GM19395 (cell line): ENCODE results near the gene LCN12.
A peak's percentile ranks its signal among the peaks of the same experiment; 100 is the strongest.
"Not testable (repeated sequence)": the region's sequence is repeated elsewhere in the genome, so short reads cannot be mapped to it uniquely, and the experiment has no call there.

ENCODE experiments used
- ATAC-seq: cut with Tn5 transposase; IDR thresholded peaks from one replicate; pipeline ENCODE4 v1.9.1; 2021; ENCODE audit warnings: mild to moderate bottlenecking, moderate library complexity; ENCODE audit not compliant: unreplicated experiment

LCN12 gene

GRCh38 chr9:136984464-136985026 lies 32.5 kb downstream of the LCN12 start:
- no peak for ATAC-seq

GRCh38 chr9:136985027-136985602 lies 33.0 kb downstream of the LCN12 start:
- no peak for ATAC-seq

DNA sequence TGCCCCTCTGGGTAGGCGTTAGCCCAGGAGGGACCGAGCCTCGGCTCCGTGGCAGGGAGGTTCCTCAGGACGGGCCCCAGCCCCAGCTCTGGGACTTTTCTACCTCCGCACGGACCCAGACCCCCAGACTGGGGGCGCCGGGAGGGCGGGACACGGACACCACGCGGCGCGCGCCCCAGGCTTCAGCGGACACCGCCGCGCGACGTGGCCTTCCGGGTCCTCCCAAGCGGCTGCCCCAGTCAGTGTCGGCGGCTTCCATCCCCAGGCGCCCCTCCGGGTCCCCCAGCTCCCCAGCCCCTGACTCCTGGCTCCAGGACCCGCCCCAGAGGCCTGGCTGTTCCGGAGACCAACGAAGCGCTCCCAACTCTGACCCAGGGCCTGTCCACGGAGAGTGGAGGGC lies 33.8 kb downstream of the LCN12 start:
- ATAC-seq, result no peak

- ATAC-seq, result no peak
Observed at GRCh38 chr9:136988872-136989271, 36.8 kb downstream of the LCN12 start.

DNA sequence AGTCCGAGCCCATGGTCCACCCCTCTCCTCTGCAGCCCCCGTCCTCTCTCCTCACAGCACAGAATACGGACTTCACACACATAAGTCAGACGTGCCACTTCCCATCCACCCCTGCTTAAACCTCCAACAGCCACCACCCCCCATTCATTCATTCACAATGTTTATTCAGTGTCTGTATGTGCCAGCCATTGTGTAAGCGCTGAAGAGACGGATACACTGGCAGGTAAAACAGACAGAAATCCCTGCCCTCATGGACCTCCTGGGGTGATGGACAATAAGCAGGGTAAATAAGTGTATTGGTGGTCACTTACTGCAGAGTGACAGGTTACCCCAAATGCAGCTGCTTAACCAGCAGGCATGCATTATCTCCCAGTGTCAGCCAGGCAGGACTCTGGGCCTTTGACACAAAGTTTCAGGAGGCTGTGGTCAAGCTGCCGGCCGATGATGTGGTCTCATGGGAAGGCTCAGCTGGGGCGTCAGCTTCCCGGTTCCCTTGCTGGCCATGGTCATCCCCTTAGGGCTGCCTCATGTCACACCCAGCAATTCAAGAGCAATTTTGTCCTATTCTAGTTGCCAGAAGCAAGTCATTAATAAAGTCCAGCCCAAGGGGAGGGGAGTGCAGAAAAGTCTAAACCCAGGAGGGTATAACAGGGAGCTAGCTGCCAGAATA lies 38.3 kb downstream of the LCN12 start:
- no peak for ATAC-seq

GRCh38 chr9:136991993-136992818 lies 40.1 kb downstream of the LCN12 start, which contains the start of gene PAXX:
PAXX (plus strand) TSS chr9:136992422; CDS start chr9:136992444, 22 bp downstream.
- peak; percentile 75 for ATAC-seq

DNA sequence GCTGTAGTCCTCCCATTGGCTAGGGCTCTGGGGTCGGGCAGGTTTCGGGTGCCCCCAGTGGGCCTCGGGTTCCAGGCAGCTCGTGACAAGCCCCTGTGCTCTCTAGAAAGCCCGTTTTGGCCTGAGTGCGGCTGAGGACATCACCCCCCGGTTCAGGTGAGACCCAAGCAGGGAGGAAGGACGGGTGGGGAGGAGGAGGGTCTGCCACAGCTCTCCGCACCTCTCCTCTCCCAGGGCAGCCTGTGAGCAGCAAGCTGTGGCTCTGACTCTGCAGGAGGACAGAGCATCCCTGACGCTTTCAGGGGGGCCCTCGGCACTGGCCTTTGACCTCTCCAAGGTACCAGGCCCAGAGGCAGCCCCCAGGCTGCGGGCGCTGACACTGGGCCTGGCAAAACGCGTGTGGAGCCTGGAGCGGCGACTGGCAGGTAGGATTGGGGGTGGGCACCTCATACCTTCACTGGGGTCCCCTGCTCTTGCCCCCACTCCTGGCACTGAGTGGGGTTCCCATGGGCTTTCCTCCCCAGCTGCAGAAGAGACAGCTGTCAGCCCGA lies 40.8 kb downstream of the LCN12 start:
- ATAC-seq, result peak; percentile 8

DNA sequence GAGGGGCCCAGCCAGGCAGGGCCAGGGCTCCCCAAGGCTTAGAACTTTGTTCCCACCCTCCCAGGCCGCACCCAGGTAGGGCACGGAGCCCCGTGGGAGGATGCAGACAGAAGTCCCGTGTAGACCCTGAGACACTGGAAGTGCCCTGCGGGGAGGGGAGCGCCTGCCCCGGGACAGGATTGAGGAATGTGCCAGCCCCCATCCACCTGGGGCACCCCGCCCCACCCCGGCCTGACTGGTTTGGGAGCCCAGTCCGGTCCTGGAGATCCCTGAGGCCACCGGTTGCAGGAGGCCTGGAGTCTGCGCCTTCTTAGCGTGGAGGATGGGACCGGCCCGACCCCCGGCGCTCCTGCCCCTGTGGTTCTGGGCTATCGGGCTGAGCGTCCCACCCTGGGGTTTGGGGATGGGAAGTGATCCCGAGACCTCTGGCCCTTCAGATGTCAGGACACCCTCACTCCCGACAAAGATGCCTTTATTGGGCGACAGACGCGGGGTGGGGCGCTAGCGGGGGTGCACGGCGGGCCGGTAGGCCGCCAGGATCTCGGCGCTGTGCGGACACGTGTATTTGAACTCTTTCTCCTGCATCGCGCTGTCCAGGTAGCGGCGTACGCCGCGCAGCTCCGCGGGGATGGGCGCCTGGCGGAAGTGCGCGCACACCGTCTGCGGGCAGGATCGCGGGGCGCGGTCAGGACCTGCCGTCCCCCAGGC lies 42.3 kb downstream of the LCN12 start:
- ATAC-seq, result no peak

GRCh38 chr9:136994888-136995230 lies 42.8 kb downstream of the LCN12 start:
- no peak for ATAC-seq

DNA sequence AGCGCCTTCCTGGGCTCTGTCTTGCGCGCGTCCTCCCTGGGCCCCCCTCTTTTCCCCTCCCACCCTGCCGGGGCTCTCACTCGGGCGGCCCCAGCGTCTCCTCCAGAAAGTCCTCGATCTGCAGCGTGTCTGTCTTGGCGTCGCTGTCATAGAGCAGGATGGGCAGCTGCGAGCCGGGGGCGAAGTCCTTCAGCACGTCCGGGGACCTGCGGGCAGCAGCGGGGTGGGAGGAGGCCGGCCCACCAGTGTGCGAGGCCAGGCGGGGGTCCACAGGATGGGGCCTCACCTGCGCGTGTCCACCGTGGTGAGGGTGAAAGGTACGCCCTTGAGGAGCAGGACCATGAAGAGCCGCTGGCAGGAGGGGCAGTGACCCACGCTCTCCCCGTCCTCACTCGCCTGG lies 43.3 kb downstream of the LCN12 start:
- ATAC-seq, result no peak

- ATAC-seq, result no peak
Observed at GRCh38 chr9:136995772-136996311, 43.8 kb downstream of the LCN12 start.

- ATAC-seq, result no peak
Observed at GRCh38 chr9:136996361-136997292, 44.6 kb downstream of the LCN12 start, which contains the start of gene CLIC3. CLIC3 (minus strand) TSS chr9:136996568; CDS start chr9:136996543, 25 bp downstream.

DNA sequence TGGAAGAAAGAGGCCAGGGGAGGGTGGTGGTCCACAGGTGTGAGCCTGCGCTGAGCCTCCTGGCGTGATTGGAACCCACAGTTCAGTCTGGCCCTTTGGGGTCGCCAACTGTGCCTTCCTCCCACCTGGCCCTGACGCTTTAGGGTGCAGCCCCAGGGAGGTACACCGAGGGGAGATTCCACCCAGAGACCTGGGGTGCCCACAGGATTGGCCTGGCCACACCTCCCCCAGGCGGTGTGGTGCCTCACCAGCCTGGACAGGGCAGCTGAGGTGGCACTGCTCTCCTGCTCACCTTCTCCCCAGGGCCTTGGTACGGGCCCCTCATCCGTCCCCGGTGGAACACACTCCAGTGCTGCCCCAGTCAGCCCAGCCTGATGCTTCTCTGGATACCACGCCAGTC lies 45.3 kb downstream of the LCN12 start:
- ATAC-seq, result no peak

- ATAC-seq, result no peak
Observed at GRCh38 chr9:136997830-136998234, 45.8 kb downstream of the LCN12 start.

DNA sequence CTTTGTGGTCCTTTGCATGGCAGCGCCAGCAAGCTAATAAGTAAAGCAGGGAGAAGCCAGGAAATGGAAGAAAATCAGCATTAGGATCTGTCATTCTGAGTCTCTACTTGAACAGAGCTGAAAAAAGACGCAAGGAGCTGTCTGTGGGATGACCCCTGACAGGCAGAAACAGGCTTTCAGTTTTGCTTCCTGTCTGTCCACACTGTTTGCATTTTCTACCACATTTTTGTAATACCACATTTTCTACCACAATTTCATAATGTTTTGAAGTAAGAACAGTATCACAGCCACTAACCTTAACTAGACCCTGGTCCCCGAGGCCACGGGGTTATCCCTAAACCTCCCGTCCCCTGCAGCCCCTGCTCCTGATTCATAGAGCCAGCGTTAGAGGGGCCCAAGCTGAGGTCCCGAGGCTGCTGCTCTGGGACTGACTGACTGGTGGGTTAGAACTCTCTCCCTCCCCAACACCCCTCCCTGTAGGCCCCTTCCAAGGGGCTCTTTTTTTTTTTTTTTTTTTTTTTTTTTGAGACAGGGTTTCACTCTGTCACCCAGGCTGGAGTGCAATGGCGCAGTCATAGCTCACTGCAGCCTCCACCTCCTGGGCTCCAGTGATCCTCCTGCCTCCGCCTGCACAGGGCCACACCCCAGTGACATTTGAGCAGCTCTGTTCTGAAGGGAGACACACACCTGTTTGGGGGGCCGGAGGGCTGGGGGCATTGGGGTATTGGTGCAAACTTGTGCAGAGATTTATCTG lies 48.3 kb downstream of the LCN12 start:
- peak; percentile 80 for ATAC-seq

DNA sequence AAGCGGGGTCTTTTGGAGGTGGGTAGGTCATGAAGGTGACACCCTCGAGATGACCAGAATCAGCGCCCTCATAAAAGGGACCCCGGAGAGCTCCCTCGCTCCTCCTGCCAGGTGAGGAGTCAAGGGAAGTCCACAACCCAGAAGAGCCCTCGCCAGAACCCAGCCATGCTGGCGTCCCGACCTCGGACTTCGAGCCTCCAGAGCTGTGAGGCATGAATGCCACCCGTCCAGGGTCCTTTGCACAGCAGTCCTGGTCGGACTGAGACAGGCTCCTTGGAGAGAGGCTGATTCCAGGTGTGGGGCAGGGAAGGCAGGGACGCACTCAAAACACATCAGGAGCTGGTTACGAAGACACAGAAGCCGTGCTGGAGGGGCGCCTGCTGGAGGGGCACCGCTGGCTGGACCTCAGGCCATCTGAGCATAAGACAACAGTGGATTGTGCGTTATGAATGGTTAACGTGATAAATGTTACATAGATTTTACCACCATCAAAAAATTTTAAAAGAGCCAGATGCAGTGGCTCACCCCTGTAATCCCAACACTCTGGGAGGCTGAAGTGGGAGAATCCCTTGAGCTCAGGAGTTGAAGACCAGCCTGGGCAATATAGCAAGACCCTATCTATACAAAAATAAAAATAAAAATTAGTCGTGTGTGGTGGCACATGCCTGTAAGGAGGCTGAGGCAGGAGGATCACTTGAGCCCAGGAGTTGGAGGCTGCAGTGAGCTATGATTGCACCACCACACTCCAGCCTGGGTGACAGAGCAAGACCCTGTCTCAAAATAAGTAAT lies 50.0 kb downstream of the LCN12 start:
- no peak for ATAC-seq

GRCh38 chr9:137002646-137003041 lies 50.6 kb downstream of the LCN12 start:
- no peak for ATAC-seq

- not testable (repeated sequence) for ATAC-seq
Observed at GRCh38 chr9:137004285-137004684, 52.2 kb downstream of the LCN12 start.
